Measurements from ENCODE around the gene ZNF148. TPM values are rescaled to one million over a fixed set of nuclear protein-coding genes. Genes with fewer than 3 reads are reported as not detected.

ZNF148 gene
- total RNA-seq, 1 donor from 2014 or later = 44.5 TPM

GRCh38 chr3:125332504-125332903 lies 42.6 kb downstream of the ZNF148 start:
- H3K4me3 ChIP-seq (ENCODE audit: insufficient read depth, low read depth, low read length) = no peak overlapping the region
- no peak overlapping the region for H3K4me3 Mint-ChIP-seq (ENCODE audit: unreplicated experiment)
- peaks cover 95% of the 10 kb centered on the region for H3K79me2 ChIP-seq (ENCODE audit: insufficient read depth, low read length)
- H3K27ac ChIP-seq (ENCODE audit: low read depth, low read length) = no peak overlapping the region
- H3K27me3 ChIP-seq (ENCODE audit: insufficient read depth, low read length) = no peaks in the 10 kb centered on the region
- no peaks in the 10 kb centered on the region for H3K36me3 ChIP-seq (ENCODE audit: insufficient read depth, low read length)
- peaks cover 15% of the 10 kb centered on the region for H3K4me1 ChIP-seq (ENCODE audit: insufficient read depth, low read length)
- peaks cover 3% of the 10 kb centered on the region for H3K9me3 Mint-ChIP-seq (ENCODE audit: unreplicated experiment)
- TF ChIP-seq CTCF (IDR thresholded peaks at IDR 0.05; ENCODE audit: insufficient read depth, low read depth, low read length) (no peak), EZH2 (IDR thresholded peaks at IDR 0.05; ENCODE audit: insufficient read depth, low read length) (no peak)
- H3K9me3 ChIP-seq (ENCODE audit: insufficient read depth, low read depth, low read length) = no peaks in the 10 kb centered on the region
- H3K36me3 Mint-ChIP-seq (ENCODE audit: low read depth, unreplicated experiment) = peaks cover 3% of the 10 kb centered on the region
- DNase-seq (ENCODE audit: low read depth) (no peak), FAIRE-seq (no peak)
- no peaks in the 10 kb centered on the region for H3K27me3 Mint-ChIP-seq (ENCODE audit: low read depth, unreplicated experiment)
- peaks cover 8% of the 10 kb centered on the region for H3K4me1 Mint-ChIP-seq (ENCODE audit: low read depth, unreplicated experiment)
- H2AFZ ChIP-seq (ENCODE audit: low read depth, low read length) = no peak overlapping the region
- no peak overlapping the region for H3K27ac Mint-ChIP-seq (ENCODE audit: unreplicated experiment)
- peaks cover 54% of the 10 kb centered on the region for H4K20me1 ChIP-seq (ENCODE audit: insufficient read depth, low read length)
- H3K4me2 ChIP-seq (ENCODE audit: low read length) = no peak overlapping the region
- no peak overlapping the region for H3K9ac ChIP-seq (ENCODE audit: low read length)

GRCh38 chr3:125331243-125331642 lies 43.9 kb downstream of the ZNF148 start:
- Mint-ChIP-seq H3K4me3 (ENCODE audit: unreplicated experiment) (no peak overlapping the region), H3K36me3 (ENCODE audit: low read depth, unreplicated experiment) (peaks cover 3% of the 10 kb centered on the region), H3K27me3 (ENCODE audit: low read depth, unreplicated experiment) (no peaks in the 10 kb centered on the region), H3K9me3 (ENCODE audit: unreplicated experiment) (peaks cover 3% of the 10 kb centered on the region), H3K27ac (ENCODE audit: unreplicated experiment) (no peak overlapping the region), H3K4me1 (ENCODE audit: low read depth, unreplicated experiment) (peaks cover 8% of the 10 kb centered on the region)
- TF ChIP-seq EZH2 (IDR thresholded peaks at IDR 0.05; ENCODE audit: insufficient read depth, low read length) (no peak), CTCF (IDR thresholded peaks at IDR 0.05; ENCODE audit: insufficient read depth, low read depth, low read length) (no peak)
- peaks cover 48% of the 10 kb centered on the region for H4K20me1 ChIP-seq (ENCODE audit: insufficient read depth, low read length)
- FAIRE-seq (no peak), DNase-seq (ENCODE audit: low read depth) (peak; percentile 51)
- no peaks in the 10 kb centered on the region for H3K9me3 ChIP-seq (ENCODE audit: insufficient read depth, low read depth, low read length)
- no peak overlapping the region for H3K9ac ChIP-seq (ENCODE audit: low read length)
- peaks cover 15% of the 10 kb centered on the region for H3K4me1 ChIP-seq (ENCODE audit: insufficient read depth, low read length)
- peak overlapping the region; percentile 5 for H3K27ac ChIP-seq (ENCODE audit: low read depth, low read length)
- no peak overlapping the region for H3K4me3 ChIP-seq (ENCODE audit: insufficient read depth, low read depth, low read length)
- no peak overlapping the region for H2AFZ ChIP-seq (ENCODE audit: low read depth, low read length)
- H3K27me3 ChIP-seq (ENCODE audit: insufficient read depth, low read length) = no peaks in the 10 kb centered on the region
- H3K4me2 ChIP-seq (ENCODE audit: low read length) = peak overlapping the region; percentile 4
- H3K36me3 ChIP-seq (ENCODE audit: insufficient read depth, low read length) = no peaks in the 10 kb centered on the region
- peaks cover 92% of the 10 kb centered on the region for H3K79me2 ChIP-seq (ENCODE audit: insufficient read depth, low read length)

- no peaks in the 10 kb centered on the region for H3K27me3 Mint-ChIP-seq (ENCODE audit: low read depth, unreplicated experiment)
- H3K27ac Mint-ChIP-seq (ENCODE audit: unreplicated experiment) = no peak overlapping the region
- H3K36me3 ChIP-seq (ENCODE audit: insufficient read depth, low read length) = peaks cover 6% of the 10 kb centered on the region
- H3K4me1 Mint-ChIP-seq (ENCODE audit: low read depth, unreplicated experiment) = peaks cover 4% of the 10 kb centered on the region
- no peak overlapping the region for H3K4me3 ChIP-seq (ENCODE audit: insufficient read depth, low read depth, low read length)
- H2AFZ ChIP-seq (ENCODE audit: low read depth, low read length) = no peak overlapping the region
- H4K20me1 ChIP-seq (ENCODE audit: insufficient read depth, low read length) = peaks cover 16% of the 10 kb centered on the region
- no peak overlapping the region for H3K4me2 ChIP-seq (ENCODE audit: low read length)
- DNase-seq (ENCODE audit: low read depth) = no peak
- H3K4me1 ChIP-seq (ENCODE audit: insufficient read depth, low read length) = peaks cover 5% of the 10 kb centered on the region
- no peaks in the 10 kb centered on the region for H3K27me3 ChIP-seq (ENCODE audit: insufficient read depth, low read length)
- H3K9ac ChIP-seq (ENCODE audit: low read length) = no peak overlapping the region
- peak; percentile 20 for FAIRE-seq
- H3K4me3 Mint-ChIP-seq (ENCODE audit: unreplicated experiment) = no peak overlapping the region
- no peaks in the 10 kb centered on the region for H3K9me3 Mint-ChIP-seq (ENCODE audit: unreplicated experiment)
- H3K9me3 ChIP-seq (ENCODE audit: insufficient read depth, low read depth, low read length) = no peaks in the 10 kb centered on the region
- H3K27ac ChIP-seq (ENCODE audit: low read depth, low read length) = no peak overlapping the region
- H3K79me2 ChIP-seq (ENCODE audit: insufficient read depth, low read length) = peaks cover 62% of the 10 kb centered on the region
- H3K36me3 Mint-ChIP-seq (ENCODE audit: low read depth, unreplicated experiment) = peaks cover 6% of the 10 kb centered on the region
- TF ChIP-seq CTCF (IDR thresholded peaks at IDR 0.05; ENCODE audit: insufficient read depth, low read depth, low read length) (no peak), EZH2 (IDR thresholded peaks at IDR 0.05; ENCODE audit: insufficient read depth, low read length) (no peak)
Measured at GRCh38 chr3:125326957-125327356, 48.2 kb downstream of the ZNF148 start.

All from astrocyte (in vitro differentiated cells and primary cell).